SJSA1 (cell line): ENCODE measurements around the gene DDX3X. TPM values are rescaled to one million over a fixed set of nuclear protein-coding genes. Genes with fewer than 3 reads are reported as not detected.
"Not testable (repeated sequence)": the region's sequence is repeated elsewhere in the genome, so short reads cannot be mapped to it uniquely, and the experiment has no call there.

Source experiments
- DNase-seq, 2 experiments: peaks; one replicate each; pipeline ENCODE4 v3.0.0-alpha.2; 2015 to 2020; ENCODE audit warnings: low spot score in 2 of 2, low read depth in 1 of 2
- H3K27ac ChIP-seq: fragments of 250-450 bp; sonication (Bioruptor Pico); 2 replicates; pipeline ENCODE4 v1.5.1; 2020; ENCODE audit warnings: mild to moderate bottlenecking, moderate library complexity
- H3K27me3 ChIP-seq: fragments of 250-450 bp; sonication (Bioruptor Pico); replicated peaks from 2 replicates; pipeline ENCODE4 v1.5.1; 2020; ENCODE audit warnings: mild to moderate bottlenecking, moderate library complexity
- H3K36me3 ChIP-seq: fragments of 250-450 bp; sonication (Bioruptor Pico); 2 replicates; pipeline ENCODE4 v1.5.1; 2020; ENCODE audit warnings: mild to moderate bottlenecking
- H3K4me1 ChIP-seq: fragments of 250-450 bp; sonication (Bioruptor Pico); replicated peaks from 2 replicates; pipeline ENCODE4 v1.6.1; 2021; ENCODE audit warnings: mild to moderate bottlenecking
- H3K4me3 ChIP-seq: fragments of 250-450 bp; sonication (Bioruptor Pico); 2 replicates; pipeline ENCODE4 v1.5.1; 2020; ENCODE audit warnings: mild to moderate bottlenecking
- H3K9me3 ChIP-seq: fragments of 250-450 bp; sonication (Bioruptor Pico); replicated peaks from 2 replicates; pipeline ENCODE4 v1.5.1; 2020; ENCODE audit warnings: mild to moderate bottlenecking
- total RNA-seq: library from RNA; depleted of rRNA; stranded (reverse); fragments of >200 nt; shearing (Covaris generic); gene quantifications from 2 replicates; pipeline ENCODE4 v1.2.3, GENCODE V29; 2014; rRNA removed

Gene DDX3X
- 134 and 228 TPM in 2 replicates for total RNA-seq

DNA sequence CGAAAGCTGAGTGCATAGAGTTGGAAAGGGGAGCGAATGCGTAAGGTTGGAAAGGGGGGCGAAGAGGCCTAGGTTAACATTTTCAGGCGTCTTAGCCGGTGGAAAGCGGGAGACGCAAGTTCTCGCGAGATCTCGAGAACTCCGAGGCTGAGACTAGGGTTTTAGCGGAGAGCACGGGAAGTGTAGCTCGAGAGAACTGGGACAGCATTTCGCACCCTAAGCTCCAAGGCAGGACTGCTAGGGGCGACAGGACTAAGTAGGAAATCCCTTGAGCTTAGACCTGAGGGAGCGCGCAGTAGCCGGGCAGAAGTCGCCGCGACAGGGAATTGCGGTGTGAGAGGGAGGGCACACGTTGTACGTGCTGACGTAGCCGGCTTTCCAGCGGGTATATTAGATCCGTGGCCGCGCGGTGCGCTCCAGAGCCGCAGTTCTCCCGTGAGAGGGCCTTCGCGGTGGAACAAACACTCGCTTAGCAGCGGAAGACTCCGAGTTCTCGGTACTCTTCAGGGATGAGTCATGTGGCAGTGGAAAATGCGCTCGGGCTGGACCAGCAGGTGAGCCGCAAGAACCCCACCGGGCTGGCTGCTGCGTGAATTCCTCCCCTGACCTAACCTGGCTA lies at the start of gene DDX3X:
Gene DDX3X, plus strand, starts transcription at position 419 of the 619 bp plus-strand sequence. Its CDS starts 91 bp downstream, at position 510.
- peaks cover 18% of the 10 kb centered on the region for H3K4me1 ChIP-seq
- peaks cover 35% of the 10 kb centered on the region for H3K36me3 ChIP-seq
- H3K27ac ChIP-seq: peak within 1 kb of the TSS; percentile 99
- peak; percentile 86 to 93 for DNase-seq
- H3K27me3 ChIP-seq: no peaks in the 10 kb centered on the region
- H3K4me3 ChIP-seq: peak within 1 kb of the TSS; percentile 94
- H3K9me3 ChIP-seq: no peaks in the 10 kb centered on the region

DNA sequence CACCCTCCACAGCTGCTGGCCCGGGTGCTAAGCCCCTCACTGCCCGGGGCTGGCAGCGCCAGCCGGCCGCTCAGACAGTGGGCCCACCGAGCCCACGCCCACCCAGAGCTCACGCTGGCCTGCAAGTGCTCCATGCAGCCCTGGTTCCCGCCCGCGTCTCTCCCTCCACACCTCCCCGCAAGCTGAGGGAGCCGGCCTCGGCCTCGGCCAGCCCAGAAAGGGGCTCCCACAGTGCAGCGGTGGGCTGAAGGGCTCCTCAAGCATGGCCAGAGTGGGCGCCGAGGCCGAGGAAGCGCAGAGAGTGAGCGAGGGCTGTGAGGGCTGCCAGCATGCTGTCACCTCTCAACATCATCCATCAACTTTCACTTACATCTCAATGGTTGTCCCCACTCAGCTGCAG lies 48.0 kb upstream of the DDX3X start:
- DNase-seq, H3K4me1 ChIP-seq, H3K27me3 ChIP-seq, H3K36me3 ChIP-seq, H3K27ac ChIP-seq, H3K9me3 ChIP-seq, H3K4me3 ChIP-seq: not testable (repeated sequence)

DNA sequence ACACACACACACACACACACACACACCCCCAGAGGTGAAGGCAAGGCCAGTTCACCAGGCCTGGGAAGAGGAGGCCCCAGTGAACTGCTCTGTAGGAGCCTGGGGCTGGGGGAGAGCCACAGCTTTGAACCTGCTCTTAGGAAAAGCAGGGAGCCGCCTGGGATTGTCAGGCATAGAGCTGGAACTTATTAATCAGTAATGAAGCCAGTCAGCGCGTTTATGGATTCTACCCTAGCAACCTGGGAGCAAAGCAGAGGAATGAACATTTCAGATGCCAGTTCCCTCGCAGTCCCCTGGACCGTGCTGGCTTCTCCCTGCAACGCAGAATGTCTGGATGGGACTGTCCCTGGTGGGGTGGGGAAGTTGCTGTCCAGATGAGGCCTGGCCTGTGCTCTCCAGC lies 45.3 kb upstream of the DDX3X start:
- Histone ChIP-seq H3K27me3 (no peaks in the 10 kb centered on the region), H3K9me3 (no peaks in the 10 kb centered on the region), H3K4me3 (no peak overlapping the region), H3K4me1 (no peaks in the 10 kb centered on the region), H3K27ac (no peak overlapping the region), H3K36me3 (no peaks in the 10 kb centered on the region)
- no peak for DNase-seq

DNA sequence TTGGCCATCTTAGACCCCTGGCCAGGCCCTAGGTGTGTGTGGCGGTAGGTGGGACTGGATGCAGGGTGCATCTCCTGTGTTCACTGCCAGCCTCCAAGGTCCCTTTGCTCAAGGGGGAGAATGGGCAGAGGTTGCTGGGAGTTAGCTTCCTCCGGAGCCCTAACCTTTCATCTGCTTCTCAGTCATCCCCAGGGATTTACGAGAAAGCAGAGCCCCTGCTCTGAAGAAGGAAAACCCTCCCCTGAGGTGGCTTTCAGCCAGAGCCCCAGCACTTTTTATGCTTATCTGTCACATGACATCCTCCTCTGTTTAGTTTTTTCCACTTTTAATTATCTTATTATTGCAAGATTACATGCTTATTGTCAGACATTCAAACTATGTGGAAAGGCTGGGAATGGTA lies 44.9 kb upstream of the DDX3X start:
- H3K36me3 ChIP-seq: no peaks in the 10 kb centered on the region
- H3K4me3 ChIP-seq: no peak overlapping the region
- H3K9me3 ChIP-seq: no peaks in the 10 kb centered on the region
- DNase-seq: no peak
- no peaks in the 10 kb centered on the region for H3K27me3 ChIP-seq
- H3K4me1 ChIP-seq: no peaks in the 10 kb centered on the region
- H3K27ac ChIP-seq: no peak overlapping the region

DNA sequence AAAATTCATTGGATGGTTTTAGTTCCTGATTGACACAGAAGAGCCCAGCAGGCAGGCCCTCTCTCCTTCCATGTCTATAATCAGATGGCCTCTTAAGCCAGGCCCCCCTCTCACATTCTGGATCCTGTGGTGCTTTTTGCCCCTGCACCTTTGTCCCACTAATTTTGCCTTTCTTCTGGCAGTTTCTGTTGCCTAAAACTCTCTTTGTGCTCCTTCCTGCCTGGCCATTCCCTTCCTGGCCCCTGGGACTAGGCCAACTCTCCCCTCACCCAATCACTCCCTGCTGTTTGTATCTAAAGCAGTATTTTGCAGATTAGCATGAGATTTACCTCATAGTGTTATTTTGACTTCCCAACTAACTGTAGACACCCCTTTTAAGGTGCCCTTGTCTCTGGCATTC lies 42.7 kb upstream of the DDX3X start:
- H3K9me3 ChIP-seq: no peaks in the 10 kb centered on the region
- no peaks in the 10 kb centered on the region for H3K4me1 ChIP-seq
- H3K36me3 ChIP-seq: no peaks in the 10 kb centered on the region
- no peak overlapping the region for H3K4me3 ChIP-seq
- no peak overlapping the region for H3K27ac ChIP-seq
- H3K27me3 ChIP-seq: no peaks in the 10 kb centered on the region
- DNase-seq: no peak

DNA sequence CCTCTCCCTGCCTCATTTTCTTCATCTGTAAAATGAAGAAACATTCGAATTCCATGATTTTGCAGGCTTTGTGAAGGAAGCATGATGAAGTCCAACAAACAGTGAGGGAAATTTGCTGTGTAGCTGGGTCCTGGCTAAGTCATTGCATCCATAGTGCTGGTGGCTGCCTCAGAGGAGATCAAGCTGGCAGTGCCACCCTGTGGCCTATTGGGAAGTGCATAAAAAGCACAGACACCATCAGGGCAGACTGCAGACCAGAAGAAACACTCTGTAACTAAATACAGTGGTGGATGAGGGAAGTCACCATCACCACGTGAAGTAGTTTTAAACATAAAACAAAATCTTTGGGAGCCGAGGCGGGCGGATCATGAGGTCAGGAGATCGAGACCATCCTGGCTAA lies 40.7 kb upstream of the DDX3X start:
- Histone ChIP-seq H3K27ac (no peak overlapping the region), H3K9me3 (no peaks in the 10 kb centered on the region), H3K4me3 (no peak overlapping the region), H3K36me3 (no peaks in the 10 kb centered on the region), H3K4me1 (no peaks in the 10 kb centered on the region), H3K27me3 (no peaks in the 10 kb centered on the region)
- DNase-seq: no peak

DNA sequence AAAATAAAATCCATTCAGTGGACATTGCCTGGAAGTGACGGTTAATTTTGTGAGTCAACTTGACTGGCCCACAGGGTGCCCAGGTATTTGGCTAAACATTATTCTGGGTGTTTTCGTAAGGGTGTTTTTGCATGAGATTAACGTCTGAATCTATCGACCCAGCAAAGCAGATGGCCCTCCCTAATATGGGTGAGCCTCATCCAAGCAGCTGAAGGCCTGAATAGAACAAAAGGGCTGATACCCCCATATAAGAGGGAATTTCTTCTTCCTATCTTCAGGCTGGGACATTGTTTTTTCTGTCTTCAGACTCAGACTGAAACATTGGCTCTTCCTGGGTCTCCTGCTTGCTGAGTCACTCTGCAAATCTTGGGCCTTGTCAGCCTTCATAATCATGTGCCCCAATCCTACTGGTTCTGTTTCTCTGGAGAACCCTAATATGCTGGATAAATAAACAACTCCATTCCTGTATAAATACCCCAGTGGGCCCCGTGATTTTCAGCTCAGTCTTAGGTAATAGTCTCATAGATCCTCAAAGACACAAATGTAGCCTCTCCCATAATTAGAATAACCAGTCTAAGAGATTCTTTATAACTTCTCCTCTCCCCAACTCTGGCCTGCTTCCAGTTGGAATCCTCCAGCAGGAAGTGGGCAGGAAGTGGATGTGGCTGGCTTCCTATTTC lies 33.1 kb upstream of the DDX3X start:
- Histone ChIP-seq H3K27ac (peak overlapping the region; percentile 91), H3K4me3 (no peak overlapping the region)
- peak; percentile 43 to 55 for DNase-seq

DNA sequence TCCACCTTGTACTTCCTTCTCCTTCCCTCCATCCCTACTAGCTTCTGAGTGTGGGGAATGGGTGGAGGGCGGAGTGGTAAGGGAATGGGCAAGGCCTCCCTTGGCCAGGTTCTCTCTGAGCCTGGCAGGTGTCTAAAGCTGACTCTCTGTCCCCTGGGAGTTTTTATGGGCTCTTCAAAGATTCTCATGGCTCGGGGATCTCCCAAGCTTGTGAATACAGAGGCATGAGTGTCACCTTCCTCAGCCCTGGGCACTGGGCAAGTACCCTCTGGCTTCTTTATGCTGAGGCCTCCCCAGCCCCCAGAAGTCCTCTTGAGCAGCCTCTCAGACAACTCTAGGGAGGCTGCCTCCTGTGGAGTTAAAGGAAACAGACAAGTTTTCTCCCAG lies 32.5 kb upstream of the DDX3X start:
- Histone ChIP-seq H3K27me3 (no peaks in the 10 kb centered on the region), H3K4me1 (peaks cover 31% of the 10 kb centered on the region), H3K36me3 (no peaks in the 10 kb centered on the region), H3K4me3 (no peak overlapping the region), H3K9me3 (no peaks in the 10 kb centered on the region), H3K27ac (peak overlapping the region; percentile 91)
- DNase-seq: peak; percentile 34 to 43

More for the DNA sequence above, 33.1 kb upstream of the DDX3X start:
- Histone ChIP-seq H3K4me1 (peaks cover 31% of the 10 kb centered on the region), H3K27me3 (no peaks in the 10 kb centered on the region), H3K36me3 (no peaks in the 10 kb centered on the region), H3K9me3 (no peaks in the 10 kb centered on the region)

DNA sequence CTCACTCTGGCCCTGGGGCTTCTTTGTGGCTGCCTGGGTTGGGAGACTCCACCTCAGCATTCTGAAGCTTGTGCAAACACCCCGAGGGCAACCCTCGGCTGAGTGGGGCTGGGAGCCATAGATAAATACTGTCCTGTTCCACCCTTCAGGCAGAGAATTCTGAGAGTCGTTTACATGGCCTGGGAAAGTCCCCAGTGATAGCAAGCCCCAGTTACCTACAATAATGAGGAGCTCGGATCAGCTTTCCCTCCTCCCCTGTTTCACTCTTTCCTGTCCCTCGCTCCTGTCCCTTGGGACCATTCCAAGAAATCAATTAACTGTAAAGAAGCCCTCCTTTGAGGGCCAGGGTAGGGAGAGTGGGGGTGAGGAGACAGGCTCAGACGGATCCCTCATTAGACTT lies 31.6 kb upstream of the DDX3X start:
- Histone ChIP-seq H3K4me1 (peaks cover 31% of the 10 kb centered on the region), H3K4me3 (no peak overlapping the region), H3K27ac (peak overlapping the region; percentile 91), H3K36me3 (no peaks in the 10 kb centered on the region), H3K9me3 (no peaks in the 10 kb centered on the region), H3K27me3 (no peaks in the 10 kb centered on the region)
- peak; percentile 43 to 48 for DNase-seq

DNA sequence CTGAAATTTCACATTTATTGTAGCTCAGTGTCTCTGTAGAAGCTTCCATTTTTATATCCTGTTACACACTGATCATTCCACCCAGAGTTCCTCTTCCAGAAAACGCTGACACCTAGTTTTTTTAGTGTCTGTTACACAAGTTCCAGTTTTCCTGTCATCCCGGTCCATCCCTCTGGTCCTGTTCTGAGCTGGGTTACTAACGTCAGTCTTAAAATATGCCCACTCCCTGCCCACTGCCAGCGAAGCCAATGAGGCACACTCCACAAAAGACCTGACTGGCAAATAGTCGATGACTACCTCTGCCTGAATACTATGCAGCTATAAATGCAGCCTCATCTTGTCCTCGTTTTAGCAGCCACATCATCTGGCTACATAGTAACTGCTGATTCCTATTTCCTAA lies 30.9 kb upstream of the DDX3X start:
- no peaks in the 10 kb centered on the region for H3K27me3 ChIP-seq
- no peak overlapping the region for H3K27ac ChIP-seq
- H3K4me1 ChIP-seq: peaks cover 31% of the 10 kb centered on the region
- DNase-seq: no peak
- no peak overlapping the region for H3K4me3 ChIP-seq
- no peaks in the 10 kb centered on the region for H3K36me3 ChIP-seq
- no peaks in the 10 kb centered on the region for H3K9me3 ChIP-seq

DNA sequence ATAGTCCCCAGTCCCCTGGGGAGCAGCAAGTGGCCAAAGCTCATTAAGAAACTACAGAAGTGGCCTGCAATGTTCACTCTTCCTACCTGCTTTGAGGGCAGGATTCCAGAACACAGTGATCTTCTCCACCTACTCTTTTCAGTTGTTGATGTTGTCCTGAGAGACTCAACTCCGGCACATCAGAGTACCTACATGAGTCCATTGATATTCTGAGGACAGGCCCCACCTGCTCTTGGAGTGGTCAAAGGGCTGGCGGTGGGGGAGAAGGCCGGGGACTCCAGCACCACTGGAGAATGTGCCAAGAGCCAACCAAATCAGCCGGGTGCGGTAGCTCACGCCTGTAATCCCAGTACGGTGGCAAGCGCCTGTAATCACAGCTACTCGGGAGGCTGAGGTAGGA lies 29.8 kb upstream of the DDX3X start:
- Histone ChIP-seq H3K4me1 (peaks cover 31% of the 10 kb centered on the region), H3K27ac (no peak overlapping the region), H3K9me3 (no peaks in the 10 kb centered on the region), H3K4me3 (no peak overlapping the region), H3K27me3 (no peaks in the 10 kb centered on the region), H3K36me3 (no peaks in the 10 kb centered on the region)
- no peak for DNase-seq

DNA sequence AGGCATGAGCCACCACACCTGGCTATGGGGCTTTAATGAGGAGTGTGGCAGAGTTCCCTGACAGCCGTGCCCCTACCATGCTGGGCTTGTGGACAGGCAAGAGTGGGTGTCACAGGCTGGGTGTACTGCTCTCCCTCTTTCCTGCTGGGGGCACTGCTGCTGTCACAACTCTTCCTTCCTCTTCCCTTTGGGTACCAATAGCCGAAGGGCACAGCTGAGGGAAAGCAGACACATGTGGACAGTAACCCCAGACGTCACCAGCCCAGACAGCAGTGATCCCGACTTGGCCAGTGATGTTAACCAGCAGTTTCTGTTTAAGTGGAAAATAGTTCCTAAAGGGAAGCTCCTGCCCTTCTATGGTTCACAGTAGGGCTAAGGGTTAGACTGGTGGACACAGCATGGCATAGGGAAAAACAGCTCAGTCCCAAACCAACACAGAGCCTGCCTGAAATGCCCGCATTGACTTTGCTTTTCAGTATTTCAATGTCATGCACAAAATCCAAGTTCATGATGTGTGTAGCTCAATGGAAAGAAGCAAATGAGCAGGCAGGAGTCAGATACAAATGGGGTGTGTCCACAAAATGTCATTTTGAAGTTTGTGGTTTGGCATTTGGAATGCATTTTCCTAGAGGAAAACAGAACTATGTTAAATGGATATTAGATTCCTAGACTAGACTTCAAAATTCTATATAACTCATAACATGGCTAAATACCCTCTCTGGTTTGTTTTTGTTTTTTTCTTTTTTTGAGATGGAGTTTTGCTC lies 24.9 kb upstream of the DDX3X start:
- Histone ChIP-seq H3K36me3 (no peaks in the 10 kb centered on the region), H3K4me1 (no peaks in the 10 kb centered on the region), H3K27ac (no peak overlapping the region), H3K4me3 (no peak overlapping the region), H3K9me3 (no peaks in the 10 kb centered on the region), H3K27me3 (no peaks in the 10 kb centered on the region)
- no peak for DNase-seq

DNA sequence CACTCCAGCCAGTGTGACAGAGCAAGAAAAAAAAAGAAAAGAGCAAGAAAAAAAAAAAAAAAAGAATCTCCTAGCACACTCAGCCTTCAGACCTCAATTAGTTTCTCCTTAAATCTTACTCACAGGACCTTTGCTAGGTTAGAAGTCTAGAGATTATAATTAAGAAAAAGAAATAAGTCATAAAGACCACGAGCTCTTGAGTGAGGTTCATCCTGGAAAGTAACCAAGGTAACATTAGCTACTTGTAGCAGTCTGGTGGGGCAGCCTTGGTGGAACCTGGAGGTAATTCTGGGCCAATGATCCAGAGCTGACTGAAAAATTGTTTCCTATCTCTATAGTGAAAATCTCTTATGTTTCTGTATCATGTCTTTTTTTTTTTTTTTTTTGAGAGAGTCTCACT lies 21.2 kb upstream of the DDX3X start:
- no peaks in the 10 kb centered on the region for H3K27me3 ChIP-seq
- H3K9me3 ChIP-seq: no peaks in the 10 kb centered on the region
- no peaks in the 10 kb centered on the region for H3K36me3 ChIP-seq
- no peaks in the 10 kb centered on the region for H3K4me1 ChIP-seq
- H3K27ac ChIP-seq: no peak overlapping the region
- H3K4me3 ChIP-seq: no peak overlapping the region
- no peak for DNase-seq

DNA sequence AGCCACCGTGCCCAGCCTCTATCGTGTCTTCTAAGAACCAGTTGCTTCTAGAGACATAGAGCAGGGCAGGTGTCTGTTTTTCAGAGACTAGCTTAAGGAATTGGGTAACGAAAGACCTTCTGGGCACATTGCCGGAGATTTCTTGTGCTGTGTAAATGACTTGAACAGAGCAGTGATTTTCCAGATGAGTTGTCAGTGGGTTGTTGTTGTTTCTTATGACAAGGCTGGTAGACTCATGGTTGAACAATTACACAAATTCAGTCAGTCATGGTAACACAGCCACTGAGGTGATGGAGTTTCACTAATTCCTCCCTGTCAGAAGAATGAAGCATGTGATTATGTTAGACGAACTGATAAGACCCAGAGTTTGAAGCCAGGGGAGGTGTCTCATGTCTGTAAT lies 20.5 kb upstream of the DDX3X start:
- Histone ChIP-seq H3K36me3 (no peaks in the 10 kb centered on the region), H3K4me1 (no peaks in the 10 kb centered on the region), H3K27ac (no peak overlapping the region), H3K27me3 (no peaks in the 10 kb centered on the region), H3K9me3 (no peaks in the 10 kb centered on the region), H3K4me3 (no peak overlapping the region)
- DNase-seq: no peak
